Measurements from ENCODE around the gene MYLK4.

The MYLK4 gene

DNA sequence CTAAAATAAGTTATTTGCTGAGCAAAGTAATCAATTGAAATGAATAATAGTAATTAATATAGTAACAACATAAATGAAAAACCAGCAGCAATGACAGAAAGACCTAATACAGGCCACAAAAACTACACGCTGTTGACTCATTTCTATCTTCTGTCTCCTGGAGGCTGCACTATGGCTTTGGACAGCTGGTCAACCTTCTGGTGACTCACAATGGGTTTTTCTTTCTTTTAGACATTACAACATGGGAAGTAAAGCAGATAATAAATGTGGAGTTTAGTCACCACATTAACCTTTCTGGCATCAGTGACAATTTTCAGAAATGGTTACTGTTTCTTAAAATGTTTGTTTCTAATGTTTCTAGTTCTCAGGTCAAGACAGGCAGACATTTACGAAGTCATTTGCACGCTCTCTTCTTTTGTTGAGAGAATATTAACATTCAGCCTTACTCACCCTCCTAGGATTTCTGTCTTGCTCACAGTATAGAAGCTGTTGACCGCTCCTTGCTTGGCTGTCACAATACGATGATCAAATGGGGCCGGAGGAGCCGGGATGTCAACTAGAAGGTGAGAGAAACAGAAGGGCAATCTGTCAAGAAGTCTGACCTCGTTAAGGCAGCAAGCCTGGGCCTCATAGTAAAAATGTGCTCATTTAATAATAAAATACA, 62.2 kb downstream of the MYLK4 start:
- DNase-seq = peak; percentile 11

- DNase-seq = no peak
Measured at GRCh38 chr6:2687456-2687855, 63.3 kb downstream of the MYLK4 start.

DNA sequence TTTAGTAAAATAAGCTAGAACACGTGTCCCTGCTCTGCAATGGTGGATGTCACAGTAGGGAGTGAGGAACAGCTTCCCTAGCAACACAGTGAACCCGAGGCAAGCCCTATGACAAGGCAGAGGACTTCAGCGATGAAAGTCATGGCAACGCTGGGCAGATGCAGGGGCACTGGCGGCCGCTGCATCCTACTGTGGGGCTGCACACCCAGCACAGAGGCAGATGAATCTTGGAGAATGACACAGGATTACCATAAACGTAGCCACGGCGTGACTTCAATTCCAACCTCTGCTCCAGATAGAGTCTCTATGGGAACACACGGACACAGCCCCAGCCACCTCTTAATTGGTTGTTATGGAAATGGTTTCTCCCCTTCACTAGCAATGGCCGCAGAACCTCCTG, 64.2 kb downstream of the MYLK4 start:
- DNase-seq = no peak

DNA sequence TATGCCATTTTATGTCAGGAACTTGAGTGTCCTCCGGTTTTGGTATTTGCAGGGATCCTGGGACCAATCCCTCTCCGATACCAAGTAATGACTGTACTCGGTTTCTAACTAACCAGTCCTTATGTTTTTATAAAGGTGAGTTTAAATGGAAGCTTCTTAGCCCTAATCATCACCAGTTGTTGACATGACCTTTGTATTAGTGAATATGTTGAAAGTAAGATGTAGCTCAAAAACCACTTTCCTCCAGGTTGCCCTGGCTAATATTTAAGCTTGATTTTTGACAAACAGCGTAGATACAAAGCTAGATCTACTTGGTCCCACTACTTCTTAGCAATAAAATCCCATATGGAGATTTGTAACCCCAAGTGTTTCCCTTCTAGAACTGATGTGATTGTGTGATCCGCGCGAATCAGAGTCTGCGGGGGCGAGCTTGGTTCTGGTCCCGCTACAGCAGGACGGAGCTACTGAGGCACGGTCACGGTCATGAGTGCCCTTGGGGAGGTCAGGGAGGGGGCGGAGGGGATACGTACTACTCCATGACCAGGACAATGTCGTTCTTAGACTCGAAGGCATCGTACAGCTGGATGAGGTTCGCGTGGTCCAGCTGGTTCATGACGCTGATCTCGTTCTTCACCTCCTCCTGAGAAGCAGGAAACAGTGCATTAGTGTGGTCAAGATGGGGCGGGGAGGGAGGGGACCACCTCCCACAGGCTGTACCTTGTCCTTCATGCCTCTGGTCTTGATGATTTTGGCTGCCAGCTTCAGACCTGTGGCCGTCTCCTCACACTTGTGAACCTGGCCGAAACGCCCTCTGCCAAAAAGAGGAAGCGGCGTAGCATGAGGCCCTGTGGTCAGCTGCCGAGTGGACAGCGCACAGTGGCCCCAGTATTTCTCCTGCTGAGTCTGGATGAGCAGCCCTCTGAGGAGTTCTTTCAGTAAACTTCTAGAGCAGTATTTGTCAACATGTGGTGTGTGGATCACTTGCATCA, 65.7 kb downstream of the MYLK4 start:
- no peak for DNase-seq

GRCh38 chr6:2684103-2684749, 66.5 kb downstream of the MYLK4 start:
- no peak for DNase-seq

DNA sequence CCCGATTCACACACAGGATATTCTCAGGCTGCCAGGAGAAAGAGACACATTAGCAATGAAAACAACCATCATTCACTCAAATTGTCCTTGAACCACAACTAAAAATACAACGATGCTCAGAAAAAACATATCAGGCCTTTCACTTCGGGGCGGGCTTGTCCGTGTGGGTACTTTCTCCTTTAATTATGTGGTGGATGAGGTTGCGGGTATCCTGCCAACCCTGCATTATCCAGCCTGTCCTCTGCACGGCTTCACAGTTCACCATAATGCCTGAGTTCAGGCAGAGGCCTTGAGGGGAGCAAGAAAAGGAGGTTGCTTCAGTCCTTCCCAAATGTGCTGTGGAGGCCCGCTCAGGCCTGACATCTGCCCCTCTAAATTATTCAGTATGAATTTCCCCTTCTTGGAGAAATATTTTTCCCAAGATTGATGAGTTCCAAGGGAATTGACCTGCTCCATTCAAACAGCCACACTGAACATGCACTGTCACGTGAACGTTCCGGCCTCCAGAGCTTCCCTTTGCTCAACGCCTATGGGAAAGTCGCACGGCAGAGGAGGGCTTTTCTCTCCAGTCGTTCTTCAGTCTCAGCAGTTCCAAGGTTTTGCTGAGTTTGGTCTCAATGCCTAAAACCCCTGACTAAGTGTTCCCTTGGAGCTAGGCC, 70.3 kb downstream of the MYLK4 start:
- DNase-seq = no peak

- DNase-seq = no peak
Measured at GRCh38 chr6:2677080-2677593, 73.6 kb downstream of the MYLK4 start.

DNA sequence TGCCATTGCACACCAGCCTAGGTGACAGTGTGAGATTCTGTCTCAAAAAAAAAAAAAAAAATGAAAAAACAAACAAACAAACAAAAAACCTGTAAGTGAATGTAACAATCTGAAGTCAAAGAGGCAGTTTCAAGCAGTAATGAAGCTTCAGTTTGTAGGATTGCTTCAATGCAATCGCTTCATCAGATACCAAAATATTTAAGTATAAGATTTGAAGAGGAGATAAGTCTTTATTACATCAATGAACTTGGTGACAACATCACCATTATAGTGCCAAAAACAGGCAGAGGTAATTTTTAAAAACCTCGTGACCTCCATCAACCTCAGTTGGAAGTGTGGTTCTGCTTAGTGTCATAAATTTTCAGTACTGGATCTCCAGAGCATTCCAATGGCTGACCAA, 74.7 kb downstream of the MYLK4 start:
- no peak for DNase-seq

DNA sequence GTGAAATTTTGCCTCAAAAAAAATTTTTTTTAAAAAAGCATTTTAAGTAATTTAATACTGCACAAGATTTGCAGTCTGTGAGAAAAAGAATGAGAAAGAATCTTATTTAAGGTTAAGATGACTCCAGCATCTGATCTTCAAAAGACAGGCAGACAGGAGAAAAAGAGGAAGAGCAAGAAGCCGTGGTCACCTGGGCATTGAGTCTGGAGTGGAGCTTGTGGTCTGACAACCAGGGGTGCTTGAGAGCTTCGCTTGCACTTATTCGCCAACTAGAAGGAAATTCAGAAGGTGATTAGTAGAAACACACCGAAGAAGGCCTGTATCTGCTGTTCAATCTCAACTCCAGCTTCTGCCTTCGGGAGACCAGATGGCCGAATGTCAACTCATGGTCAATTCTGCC, 75.9 kb downstream of the MYLK4 start:
- no peak for DNase-seq

- DNase-seq = no peak
Measured at GRCh38 chr6:2669067-2669700, 81.5 kb downstream of the MYLK4 start.

DNA sequence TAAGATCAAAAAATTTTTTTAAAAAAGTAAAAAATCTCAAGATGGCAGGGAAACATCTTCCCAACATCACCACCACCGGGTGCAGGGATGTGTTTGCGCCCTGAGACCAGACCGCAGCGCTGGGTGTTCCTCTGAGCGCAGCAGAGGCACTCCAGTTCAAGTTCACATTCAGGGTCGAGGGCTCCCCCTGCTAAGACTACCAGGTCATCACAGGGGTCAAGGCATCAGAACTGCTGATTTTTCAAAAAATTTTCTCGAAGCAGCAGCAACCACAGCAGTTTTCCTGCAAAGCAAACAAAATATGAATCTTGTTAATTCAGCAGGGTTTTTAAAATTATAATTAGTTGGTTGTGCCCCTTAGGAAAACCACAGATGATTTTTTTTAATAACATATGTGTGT, 83.1 kb downstream of the MYLK4 start:
- DNase-seq = no peak

DNA sequence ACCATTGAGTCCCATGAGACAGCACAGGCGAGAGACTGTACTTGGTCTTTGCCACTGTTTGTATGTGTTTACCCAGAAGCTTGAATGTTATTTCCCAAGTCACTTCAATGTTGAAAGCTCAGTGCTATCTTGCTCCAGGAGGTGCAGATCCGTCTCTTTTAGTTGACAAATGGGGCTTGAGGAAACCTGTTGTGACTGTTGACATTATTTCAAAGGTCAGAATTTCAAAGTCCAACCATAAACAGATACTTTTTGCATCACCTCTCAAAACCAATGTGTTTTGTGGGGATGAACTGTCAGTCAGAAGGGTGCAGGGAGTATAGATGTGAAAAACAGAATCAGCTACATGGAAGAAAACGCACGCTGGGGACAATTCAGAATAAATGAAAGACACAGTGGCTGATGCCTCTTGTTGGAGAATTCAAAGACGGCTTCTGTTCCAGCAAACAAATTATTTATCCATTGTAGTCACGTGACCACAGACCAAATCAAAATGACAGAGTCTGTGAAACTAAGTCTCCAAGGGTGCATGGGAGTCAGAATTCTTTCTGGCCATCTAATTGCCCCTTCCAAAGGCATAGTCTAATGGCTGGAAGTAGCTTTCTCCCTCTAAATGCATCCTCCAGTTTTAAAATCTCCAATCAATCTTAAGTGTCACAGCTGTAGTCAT, 83.7 kb downstream of the MYLK4 start:
- no peak for DNase-seq

- DNase-seq = no peak
Measured at GRCh38 chr6:2665146-2666070, 85.3 kb downstream of the MYLK4 start.

DNA sequence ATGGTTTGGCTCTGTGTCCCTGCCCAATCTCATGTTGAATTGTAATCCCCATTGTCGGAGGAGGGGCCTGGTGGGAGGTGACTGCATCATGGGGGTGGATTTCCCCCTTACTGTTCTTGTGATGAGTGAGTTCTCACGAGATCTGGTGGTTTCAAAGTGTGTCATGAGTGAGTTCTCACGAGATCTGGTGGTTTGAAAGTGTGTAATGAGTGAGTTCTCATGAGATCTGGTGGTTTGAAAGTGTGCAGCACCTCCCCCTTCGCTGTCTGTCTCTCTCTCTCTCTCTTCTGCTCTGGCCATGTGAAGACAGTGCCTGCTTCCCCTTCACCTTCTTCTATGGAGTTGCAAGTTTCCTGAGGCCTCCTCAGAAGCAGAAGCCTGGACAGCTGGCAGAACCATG, 87.6 kb downstream of the MYLK4 start:
- DNase-seq = peak; percentile 19

DNA sequence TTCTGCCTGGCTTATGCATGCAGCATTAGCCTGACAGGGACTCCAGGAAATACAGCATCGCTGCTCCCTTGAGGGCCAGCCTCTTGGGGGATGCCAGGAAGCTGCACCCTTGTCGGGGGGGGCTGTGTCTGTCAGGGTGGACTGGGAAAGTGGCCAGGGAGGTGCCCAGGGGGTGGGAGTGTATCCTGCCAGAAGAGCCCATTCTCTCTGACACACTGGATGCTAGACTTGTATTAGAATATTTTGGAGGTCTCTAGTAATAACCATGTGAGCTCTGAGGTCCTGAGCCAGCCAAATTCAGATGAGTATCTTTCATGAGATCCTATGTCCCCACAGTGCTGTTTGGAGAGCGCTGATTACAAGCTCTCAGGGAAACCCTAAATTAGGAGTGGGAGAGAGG, 89.1 kb downstream of the MYLK4 start:
- DNase-seq = no peak

DNA sequence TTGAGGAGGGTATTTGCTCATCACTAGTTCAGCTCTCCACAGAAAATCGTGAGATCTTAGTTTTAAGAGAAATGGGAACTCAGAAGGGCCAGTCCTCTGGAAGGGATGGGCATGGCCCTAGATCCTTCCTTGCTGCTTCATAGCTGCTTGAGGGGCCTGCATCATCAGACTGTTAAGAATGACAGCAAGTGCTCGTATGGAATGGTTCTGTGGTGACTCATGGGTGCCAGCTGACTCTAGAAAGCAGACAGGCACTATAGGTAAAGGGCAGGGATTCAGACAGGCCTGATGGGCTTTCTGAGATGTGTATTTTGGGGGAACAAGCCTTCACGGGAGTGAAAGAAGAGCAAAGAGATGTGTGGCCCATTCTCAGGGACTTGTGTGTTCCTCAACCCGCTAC, 90.8 kb downstream of the MYLK4 start:
- no peak for DNase-seq

GRCh38 chr6:2659381-2659780, 91.3 kb downstream of the MYLK4 start:
- no peak for DNase-seq

- DNase-seq = peak; percentile 9
Measured at GRCh38 chr6:2658788-2659187, 91.9 kb downstream of the MYLK4 start.

DNA sequence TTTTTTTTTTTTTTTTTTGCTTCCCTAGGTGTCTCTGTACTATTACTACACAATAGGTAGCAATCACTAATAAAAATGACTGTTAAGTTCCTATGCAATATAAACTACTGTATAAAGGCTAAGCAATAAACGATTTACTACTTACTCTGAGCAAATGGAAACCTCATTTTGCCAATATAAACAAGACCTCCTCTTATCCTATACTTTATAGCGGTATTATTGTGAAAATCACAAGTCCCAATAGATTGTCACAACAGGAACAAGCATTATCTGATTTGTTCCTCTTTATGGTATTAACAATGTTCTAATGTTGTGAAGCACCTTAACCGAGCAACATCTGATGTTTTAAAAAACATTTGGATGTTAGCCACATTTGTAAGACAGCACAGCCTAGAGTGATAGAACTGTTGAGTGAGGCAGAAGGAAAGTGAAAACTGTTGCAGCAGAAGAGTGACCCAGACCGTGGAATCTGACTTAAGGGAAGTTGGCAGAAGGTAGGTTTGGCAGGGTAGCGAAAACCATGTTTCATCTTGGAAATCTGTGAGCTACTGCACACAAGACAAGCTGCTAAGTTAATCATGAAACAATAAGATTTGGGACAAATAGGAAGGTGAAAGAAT, 94.2 kb downstream of the MYLK4 start:
- no peak for DNase-seq

GRCh38 chr6:2655844-2656433, 94.8 kb downstream of the MYLK4 start:
- no peak for DNase-seq
